ENCODE measurements around the gene PSAPL1. TPM values are rescaled to one million over a fixed set of nuclear protein-coding genes. Genes with fewer than 3 reads are reported as not detected.
A peak's percentile ranks its signal among the peaks of the same experiment; 100 is the strongest.

PSAPL1 gene
- total and polyA plus RNA-seq, 4 donors = 0.06 TPM; not detected in 3

DNA sequence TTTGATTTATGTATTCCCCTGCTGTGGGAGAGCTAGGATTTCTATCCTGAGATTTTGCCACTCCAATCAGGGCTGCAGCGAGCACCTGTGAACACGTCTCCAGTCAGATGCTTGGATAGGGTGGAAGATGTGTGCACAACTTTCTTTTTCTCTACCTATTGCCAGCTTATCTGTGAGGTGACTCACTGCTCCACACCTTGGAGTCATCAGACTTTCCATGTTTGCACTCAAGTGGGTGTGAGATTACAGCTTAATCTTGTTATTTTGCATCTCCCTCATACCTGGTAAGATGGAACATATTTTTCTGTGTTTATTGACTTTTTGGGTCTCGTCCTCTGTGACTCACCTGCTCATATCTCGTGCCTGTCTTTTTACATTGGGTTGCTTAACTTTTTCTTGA is 32.2 kb downstream of the PSAPL1 start:
- no peak for DNase-seq (ENCODE audit: low read depth in 4 of 6, low spot score in 6 of 6)
- Histone ChIP-seq H3K9me3 (ENCODE audit: control insufficient read depth, insufficient read depth, low read length) (no peaks in the 10 kb centered on the region), H3K4me1 (ENCODE audit: control insufficient read depth, insufficient read depth, low read length) (peaks cover 18% of the 10 kb centered on the region), H3K27me3 (ENCODE audit: control insufficient read depth, insufficient read depth, low read length) (peaks cover 3% of the 10 kb centered on the region), H3K36me3 (ENCODE audit: control insufficient read depth, insufficient read depth, low read length) (no peaks in the 10 kb centered on the region), H3K27ac (ENCODE audit: low read depth, low read length) (no peak overlapping the region), H3K4me3 (ENCODE audit: low read depth, low read length) (no peak overlapping the region)
- 100% methylated on average over 1 of the region's 4 CpGs for WGBS (ENCODE audit: insufficient coverage)

DNA sequence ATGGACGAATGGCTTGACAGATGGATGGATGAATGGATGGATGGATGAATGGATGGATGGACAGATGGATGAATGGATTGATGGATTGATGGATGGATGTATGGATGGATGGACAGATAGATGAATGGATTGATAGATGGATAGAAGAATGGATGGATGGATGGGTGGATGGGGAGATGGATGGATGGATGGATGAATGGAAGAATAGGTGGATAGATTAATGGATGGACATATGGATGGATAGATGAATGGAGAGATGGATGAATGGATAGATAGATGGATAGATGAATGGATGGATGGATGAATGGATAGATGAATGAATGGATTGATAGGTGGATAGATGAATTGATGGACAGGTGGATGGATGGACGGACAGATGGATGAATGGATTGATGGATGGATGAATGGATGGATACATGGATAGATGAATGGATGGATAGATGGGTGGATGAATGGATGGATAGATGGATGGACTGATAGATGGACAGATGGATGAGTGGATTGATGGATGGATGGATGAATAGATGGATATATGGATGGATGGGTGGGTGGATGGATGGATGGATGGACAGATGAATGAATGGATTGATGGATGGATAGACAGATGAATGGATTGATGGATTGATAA is 33.9 kb downstream of the PSAPL1 start:
- Histone ChIP-seq H3K27ac (ENCODE audit: low read depth, low read length) (no peak overlapping the region), H3K4me1 (ENCODE audit: control insufficient read depth, insufficient read depth, low read length) (peaks cover 32% of the 10 kb centered on the region), H3K9me3 (ENCODE audit: control insufficient read depth, insufficient read depth, low read length) (no peaks in the 10 kb centered on the region), H3K36me3 (ENCODE audit: control insufficient read depth, insufficient read depth, low read length) (no peaks in the 10 kb centered on the region), H3K27me3 (ENCODE audit: control insufficient read depth, insufficient read depth, low read length) (peaks cover 13% of the 10 kb centered on the region), H3K4me3 (ENCODE audit: low read depth, low read length) (no peak overlapping the region)
- DNase-seq (ENCODE audit: low read depth in 4 of 6, low spot score in 6 of 6) = no peak
- WGBS (ENCODE audit: insufficient coverage) = 89% methylated on average over 2 of the region's 2 CpGs

DNA sequence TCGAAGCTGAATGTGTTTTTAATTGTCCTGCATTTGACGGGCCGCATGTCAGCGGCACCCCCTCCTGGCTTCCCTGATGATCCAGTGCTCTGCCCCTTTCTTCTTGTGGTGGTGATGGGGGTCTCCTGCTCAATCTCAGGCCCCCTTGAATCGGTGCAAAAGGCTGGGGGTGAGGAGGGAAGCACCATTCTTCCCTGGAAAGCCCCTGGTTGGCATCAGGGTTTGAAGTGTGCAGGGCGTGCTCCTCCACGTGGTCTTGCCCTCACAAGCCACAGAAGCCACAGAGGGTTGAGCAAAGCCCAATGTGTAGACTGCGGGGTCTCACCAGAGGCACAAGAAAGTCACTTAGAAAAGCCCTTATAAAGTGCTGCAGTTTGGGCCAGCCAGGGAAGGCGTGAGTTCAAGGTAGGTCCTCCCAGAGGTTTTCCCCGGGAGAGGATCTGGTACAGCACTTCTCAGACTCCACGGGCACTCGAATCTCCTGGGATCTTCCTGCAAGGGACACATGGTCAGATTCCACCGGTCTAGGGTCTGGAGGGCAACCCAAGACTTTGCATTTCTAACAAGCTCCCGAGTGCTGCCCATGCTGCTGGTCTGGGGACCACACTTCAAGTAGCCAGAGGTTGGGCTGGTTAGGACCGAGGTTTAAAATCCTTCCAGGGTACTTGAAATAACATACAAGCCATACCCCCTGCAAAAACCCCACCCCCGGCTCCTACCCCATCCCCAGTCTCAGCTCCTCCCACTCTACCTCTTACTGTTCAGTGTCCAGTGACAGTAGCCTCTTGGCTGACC is 35.1 kb downstream of the PSAPL1 start:
- Histone ChIP-seq H3K9me3 (ENCODE audit: control insufficient read depth, insufficient read depth, low read length) (no peaks in the 10 kb centered on the region), H3K4me1 (ENCODE audit: control insufficient read depth, insufficient read depth, low read length) (peaks cover 42% of the 10 kb centered on the region), H3K4me3 (ENCODE audit: low read depth, low read length) (no peak overlapping the region), H3K27me3 (ENCODE audit: control insufficient read depth, insufficient read depth, low read length) (peaks cover 20% of the 10 kb centered on the region), H3K36me3 (ENCODE audit: control insufficient read depth, insufficient read depth, low read length) (no peaks in the 10 kb centered on the region), H3K27ac (ENCODE audit: low read depth, low read length) (no peak overlapping the region)
- WGBS (ENCODE audit: insufficient coverage) = 72% methylated on average over 16 of the region's 16 CpGs
- no peak for DNase-seq (ENCODE audit: low read depth in 4 of 6, low spot score in 6 of 6)

DNA sequence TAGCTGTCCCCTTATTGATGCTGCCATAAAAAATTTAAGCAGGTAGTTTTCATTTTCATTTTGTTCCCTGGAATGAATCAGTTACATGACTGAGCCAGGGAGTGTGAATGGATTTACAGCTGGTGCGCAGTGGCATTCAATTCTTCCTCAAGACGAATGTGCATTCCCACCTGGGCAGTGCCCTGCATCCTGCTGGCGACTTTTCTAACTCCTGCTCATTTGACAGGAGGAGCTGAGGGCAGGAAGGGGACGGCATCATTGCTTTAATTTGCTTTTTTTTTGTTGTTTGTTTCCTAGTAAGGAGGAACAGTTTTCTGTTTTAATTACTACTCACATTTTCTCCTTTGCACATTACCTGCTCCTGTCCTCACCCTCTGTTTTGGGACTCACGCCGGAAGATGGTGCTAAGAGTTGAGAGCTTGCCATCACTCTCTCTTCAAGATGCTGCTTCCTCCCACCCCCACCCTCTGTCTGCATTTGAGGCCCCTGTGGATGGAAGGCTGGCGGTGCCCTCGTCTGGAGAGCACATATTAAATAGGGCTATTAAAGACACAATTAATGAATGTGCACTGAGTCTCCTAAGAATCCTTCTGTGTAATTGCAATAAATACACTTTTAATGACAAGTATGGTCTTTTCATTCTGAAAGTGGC is 35.8 kb downstream of the PSAPL1 start:
- Histone ChIP-seq H3K36me3 (ENCODE audit: control insufficient read depth, insufficient read depth, low read length) (no peaks in the 10 kb centered on the region), H3K9me3 (ENCODE audit: control insufficient read depth, insufficient read depth, low read length) (no peaks in the 10 kb centered on the region), H3K27ac (ENCODE audit: low read depth, low read length) (no peak overlapping the region), H3K4me1 (ENCODE audit: control insufficient read depth, insufficient read depth, low read length) (peaks cover 49% of the 10 kb centered on the region), H3K27me3 (ENCODE audit: control insufficient read depth, insufficient read depth, low read length) (peaks cover 20% of the 10 kb centered on the region), H3K4me3 (ENCODE audit: low read depth, low read length) (no peak overlapping the region)
- 45% methylated on average over 4 of the region's 8 CpGs for WGBS (ENCODE audit: insufficient coverage)
- peak in 1 of 6 donors; percentile 82 for DNase-seq (ENCODE audit: low read depth in 4 of 6, low spot score in 6 of 6)

DNA sequence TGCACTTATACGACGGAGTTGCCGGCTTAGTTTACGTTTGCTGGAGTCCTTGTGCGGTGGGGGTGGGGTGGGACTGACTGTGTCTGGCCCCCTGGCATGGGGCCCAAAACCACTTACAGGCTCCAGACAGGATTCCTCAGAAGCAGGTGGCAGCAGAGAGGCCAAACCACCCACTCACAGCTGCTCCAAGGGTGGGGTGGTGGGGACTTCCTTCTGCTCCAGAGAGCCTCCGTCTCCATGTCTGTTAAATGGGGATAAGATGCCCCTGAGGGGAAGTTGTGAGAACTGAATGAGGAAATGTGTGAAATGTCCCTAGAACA is 36.7 kb downstream of the PSAPL1 start:
- DNase-seq (ENCODE audit: low read depth in 4 of 6, low spot score in 6 of 6) = peak in 2 of 6 donors; percentile 73 to 76
- Histone ChIP-seq H3K27ac (ENCODE audit: low read depth, low read length) (no peak overlapping the region), H3K27me3 (ENCODE audit: control insufficient read depth, insufficient read depth, low read length) (peaks cover 20% of the 10 kb centered on the region), H3K9me3 (ENCODE audit: control insufficient read depth, insufficient read depth, low read length) (no peaks in the 10 kb centered on the region), H3K36me3 (ENCODE audit: control insufficient read depth, insufficient read depth, low read length) (no peaks in the 10 kb centered on the region), H3K4me1 (ENCODE audit: control insufficient read depth, insufficient read depth, low read length) (peaks cover 57% of the 10 kb centered on the region), H3K4me3 (ENCODE audit: low read depth, low read length) (no peak overlapping the region)
- WGBS (ENCODE audit: insufficient coverage) = no CpG with 5 or more reads among the region's 6 CpGs

DNA sequence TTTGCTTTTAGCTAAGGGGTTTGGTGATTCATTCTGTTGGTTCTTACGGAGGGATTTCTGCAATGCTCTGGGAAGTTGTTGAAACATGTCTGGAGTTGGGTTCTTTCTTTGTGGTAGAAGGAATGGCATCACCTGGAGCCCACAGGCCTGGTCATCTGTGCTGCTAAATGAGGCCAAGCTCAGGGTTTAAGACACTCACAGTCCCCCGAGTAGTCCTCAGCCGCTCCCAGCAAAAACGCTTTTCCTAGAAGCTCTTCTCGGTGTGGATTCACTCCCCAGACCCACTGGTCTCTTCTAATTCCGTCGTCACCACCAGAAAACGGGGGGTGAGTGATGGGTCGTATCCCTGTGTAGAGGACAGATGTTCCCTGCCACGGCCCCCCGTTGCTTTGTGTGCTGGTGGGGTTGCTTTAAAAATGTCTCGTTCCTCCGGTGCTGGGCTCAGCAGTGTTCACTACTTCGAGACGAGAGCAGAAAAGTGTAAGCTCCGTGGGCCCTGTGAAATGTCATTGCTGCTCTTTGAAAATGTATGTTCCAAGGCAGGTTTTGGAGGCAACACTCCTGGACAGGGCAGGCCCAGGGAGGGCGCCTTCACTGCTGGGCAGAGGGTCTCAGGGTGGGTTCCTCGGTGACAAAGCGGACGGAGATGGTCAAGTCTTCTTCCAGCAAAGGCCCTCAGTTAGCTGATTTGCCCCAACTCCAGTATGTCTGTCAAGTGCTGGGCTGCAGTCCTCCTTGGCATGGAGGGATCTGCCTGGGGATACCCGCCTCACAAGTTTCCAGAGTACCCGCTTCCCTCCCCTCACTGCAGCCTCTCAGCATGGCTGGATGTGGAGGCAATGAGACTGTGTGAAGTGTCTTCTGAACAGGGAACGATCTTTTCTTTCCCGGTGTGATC is 37.3 kb downstream of the PSAPL1 start:
- Histone ChIP-seq H3K27me3 (ENCODE audit: control insufficient read depth, insufficient read depth, low read length) (peaks cover 20% of the 10 kb centered on the region), H3K4me1 (ENCODE audit: control insufficient read depth, insufficient read depth, low read length) (peaks cover 64% of the 10 kb centered on the region)
- 65% methylated on average over 18 of the region's 24 CpGs for WGBS (ENCODE audit: insufficient coverage)

DNA sequence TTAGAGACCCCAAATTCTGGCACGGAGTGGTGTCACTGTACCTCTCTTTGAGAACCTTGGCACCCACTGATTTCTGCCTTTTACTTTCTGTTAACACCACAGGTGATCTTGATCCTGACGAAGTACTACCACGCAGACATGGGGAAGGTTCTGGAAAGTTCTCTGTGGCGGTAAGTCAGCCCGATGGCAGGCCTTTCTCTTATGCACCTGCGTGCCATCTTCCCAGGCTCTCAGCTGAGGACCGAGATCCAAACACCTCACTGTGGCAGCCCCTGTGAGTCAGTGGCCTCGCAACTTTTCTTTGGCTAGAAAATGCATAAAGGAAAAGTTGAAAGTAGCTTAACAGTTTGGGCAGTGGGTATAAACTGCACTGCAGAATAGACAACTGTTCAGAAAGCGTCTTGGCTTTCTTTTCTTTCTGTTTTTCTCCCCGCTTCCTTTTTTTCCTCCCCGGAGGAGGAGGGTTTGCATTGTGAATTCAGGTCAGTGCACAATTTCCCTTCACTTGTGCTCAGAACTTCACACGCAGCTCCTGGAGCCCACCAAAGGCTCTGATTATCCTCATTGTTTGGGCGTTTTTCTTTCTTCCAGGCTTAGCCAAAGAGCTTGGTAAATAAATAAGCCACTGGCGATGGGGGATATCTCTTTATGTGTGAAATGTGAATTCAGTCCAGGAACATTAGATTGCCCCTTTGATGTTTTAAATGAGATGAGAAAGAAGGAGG is 38.4 kb downstream of the PSAPL1 start:
- no peak for DNase-seq (ENCODE audit: low read depth in 4 of 6, low spot score in 6 of 6)
- no peaks in the 10 kb centered on the region for H3K36me3 ChIP-seq (ENCODE audit: control insufficient read depth, insufficient read depth, low read length)
- WGBS (ENCODE audit: insufficient coverage) = 62% methylated on average over 7 of the region's 14 CpGs
- no peak overlapping the region for H3K4me3 ChIP-seq (ENCODE audit: low read depth, low read length)
- no peak overlapping the region for H3K27ac ChIP-seq (ENCODE audit: low read depth, low read length)
- no peaks in the 10 kb centered on the region for H3K9me3 ChIP-seq (ENCODE audit: control insufficient read depth, insufficient read depth, low read length)
- peaks cover 75% of the 10 kb centered on the region for H3K4me1 ChIP-seq (ENCODE audit: control insufficient read depth, insufficient read depth, low read length)
- peaks cover 20% of the 10 kb centered on the region for H3K27me3 ChIP-seq (ENCODE audit: control insufficient read depth, insufficient read depth, low read length)

More for the DNA sequence above, 37.3 kb downstream of the PSAPL1 start:
- H3K27ac ChIP-seq (ENCODE audit: low read depth, low read length) = no peak overlapping the region
- no peaks in the 10 kb centered on the region for H3K9me3 ChIP-seq (ENCODE audit: control insufficient read depth, insufficient read depth, low read length)
- no peak overlapping the region for H3K4me3 ChIP-seq (ENCODE audit: low read depth, low read length)
- H3K36me3 ChIP-seq (ENCODE audit: control insufficient read depth, insufficient read depth, low read length) = no peaks in the 10 kb centered on the region
- no peak for DNase-seq (ENCODE audit: low read depth in 4 of 6, low spot score in 6 of 6)

DNA sequence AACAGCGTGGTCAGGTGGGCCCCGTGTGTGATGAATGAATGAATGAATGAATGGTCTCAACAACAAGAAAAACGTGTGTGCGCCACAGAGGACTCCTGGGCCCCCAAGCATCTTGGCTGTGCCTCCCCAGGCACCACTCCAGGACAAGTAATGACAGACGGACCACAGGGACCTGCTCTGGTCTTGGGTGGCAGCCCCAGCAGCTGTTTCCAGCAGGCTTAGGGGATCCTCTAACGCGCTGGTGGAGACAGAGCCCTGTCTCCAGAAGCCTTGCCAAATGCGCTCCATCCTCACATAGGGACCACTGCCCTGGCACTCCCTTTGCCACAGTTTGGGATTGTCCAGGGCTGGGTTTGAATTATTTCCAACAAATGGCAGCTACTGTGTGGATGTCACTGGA is 39.1 kb downstream of the PSAPL1 start:
- Histone ChIP-seq H3K4me3 (ENCODE audit: low read depth, low read length) (no peak overlapping the region), H3K9me3 (ENCODE audit: control insufficient read depth, insufficient read depth, low read length) (no peaks in the 10 kb centered on the region), H3K4me1 (ENCODE audit: control insufficient read depth, insufficient read depth, low read length) (peaks cover 76% of the 10 kb centered on the region), H3K36me3 (ENCODE audit: control insufficient read depth, insufficient read depth, low read length) (no peaks in the 10 kb centered on the region), H3K27ac (ENCODE audit: low read depth, low read length) (no peak overlapping the region), H3K27me3 (ENCODE audit: control insufficient read depth, insufficient read depth, low read length) (peaks cover 20% of the 10 kb centered on the region)
- 67% methylated on average over 7 of the region's 8 CpGs for WGBS (ENCODE audit: insufficient coverage)
- DNase-seq (ENCODE audit: low read depth in 4 of 6, low spot score in 6 of 6) = no peak

All from spinal cord (tissue), 10 donors.